ENCODE data around the gene AURKA.
"Not testable (repeated sequence)": the region's sequence is repeated elsewhere in the genome, so short reads cannot be mapped to it uniquely, and the experiment has no call there.

The AURKA gene

DNA sequence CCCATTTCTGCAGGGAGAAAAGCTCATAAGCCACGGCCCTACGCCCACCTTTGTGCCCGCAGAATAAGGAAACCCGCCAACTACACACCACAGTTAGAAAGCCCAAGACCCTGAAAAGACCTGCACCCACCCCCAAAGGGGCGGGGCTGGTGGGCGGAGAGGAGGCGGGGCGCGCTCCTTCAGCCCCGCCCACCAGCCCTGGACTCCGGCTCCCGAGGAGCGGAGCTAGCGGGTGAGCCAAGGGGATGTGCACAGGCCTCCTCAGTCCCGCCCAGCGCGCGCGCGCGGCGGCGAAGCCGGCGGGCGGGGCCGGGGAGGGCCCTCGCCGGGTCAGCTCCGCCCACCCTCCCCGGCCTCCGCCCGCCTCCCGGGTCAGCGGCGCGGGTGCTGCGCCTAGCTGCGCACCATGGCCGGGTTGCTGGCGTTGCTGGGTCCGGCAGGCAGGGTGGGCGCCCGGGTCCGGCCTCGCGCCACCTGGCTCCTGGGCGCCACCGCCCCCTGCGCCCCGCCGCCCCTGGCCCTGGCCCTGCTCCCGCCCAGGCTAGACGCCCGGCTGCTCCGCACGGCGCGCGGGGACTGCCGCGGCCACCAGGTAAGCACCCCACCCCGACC lies 33.3 kb downstream of the AURKA start, which contains the start of gene FAM210B:
TSS of gene FAM210B (plus strand) at position 375 of the 612 bp plus-strand sequence. CDS start at position 407, 32 bp downstream.
- peak; percentile 91 for DNase-seq (ENCODE audit: low spot score)

DNA sequence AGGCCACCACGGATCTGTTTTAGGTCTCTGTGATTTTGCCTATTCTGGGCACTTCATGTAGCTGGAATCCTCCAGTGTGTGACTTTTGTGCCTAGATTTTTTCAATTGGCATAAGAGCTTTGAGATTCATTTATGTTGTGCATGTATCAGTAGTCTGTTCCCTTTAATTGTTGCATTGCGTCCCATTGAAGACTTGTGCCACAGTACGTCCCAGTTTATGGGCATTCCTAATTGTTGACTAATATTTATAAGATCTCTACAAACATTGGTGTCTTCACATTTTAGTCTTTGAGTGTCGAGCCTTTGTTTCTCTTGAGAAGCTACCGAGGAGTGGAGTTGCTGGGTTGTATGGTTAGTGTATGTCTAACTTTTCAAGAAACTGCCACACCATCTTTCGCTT lies 33.9 kb downstream of the AURKA start:
- no peak for DNase-seq (ENCODE audit: low spot score)

DNA sequence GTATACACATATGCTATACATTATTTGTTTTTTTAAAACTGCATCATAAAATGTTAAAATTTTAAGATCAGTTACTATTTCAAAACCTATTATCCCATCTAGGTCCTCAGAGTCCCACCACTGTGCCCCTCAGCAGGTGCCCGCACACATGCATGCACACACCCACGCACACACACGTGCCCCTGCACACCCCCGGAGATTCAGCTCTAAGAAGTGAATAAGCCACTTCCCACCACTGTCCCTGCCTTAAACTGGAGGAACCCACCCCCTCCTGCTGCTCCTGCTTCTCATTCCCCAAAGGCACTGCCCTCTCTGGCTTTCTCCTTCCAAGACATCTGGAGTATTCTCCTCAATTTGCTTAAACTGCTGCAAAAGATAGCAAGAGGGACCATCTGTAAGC lies 38.7 kb downstream of the AURKA start:
- no peak for DNase-seq (ENCODE audit: low spot score)

DNA sequence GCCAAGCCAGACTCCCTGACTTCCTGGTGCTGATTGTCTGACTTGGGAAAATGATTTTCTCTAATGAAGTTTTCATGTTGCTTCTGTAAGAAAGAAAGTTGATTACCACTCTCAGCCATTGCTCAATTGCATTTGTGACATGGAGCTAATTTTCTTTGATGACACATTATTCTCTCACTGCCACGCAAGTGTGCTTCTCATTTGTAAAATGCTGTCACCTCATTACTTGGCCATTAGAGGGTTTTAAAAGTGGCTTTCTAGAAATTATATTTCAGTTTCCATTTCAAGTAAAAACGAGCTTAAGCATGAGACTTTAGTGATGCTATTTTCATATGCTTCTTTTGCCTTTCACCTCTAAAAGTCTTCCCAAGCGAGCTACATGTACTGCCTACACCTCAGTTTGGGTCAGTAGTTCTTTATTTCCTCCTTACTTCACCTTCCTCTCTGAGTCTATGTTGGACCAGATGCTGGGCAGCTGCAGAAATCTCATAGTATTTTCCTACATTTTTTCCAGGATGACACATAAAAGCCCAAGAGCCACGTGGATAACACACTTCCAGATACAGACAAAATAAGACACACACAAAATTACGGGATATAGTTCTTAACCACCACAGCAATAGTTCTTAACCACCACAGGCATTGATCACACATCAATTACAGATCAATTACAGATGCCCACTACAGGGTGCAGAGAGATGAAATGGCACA lies 39.5 kb downstream of the AURKA start:
- DNase-seq (ENCODE audit: low spot score), result no peak

DNA sequence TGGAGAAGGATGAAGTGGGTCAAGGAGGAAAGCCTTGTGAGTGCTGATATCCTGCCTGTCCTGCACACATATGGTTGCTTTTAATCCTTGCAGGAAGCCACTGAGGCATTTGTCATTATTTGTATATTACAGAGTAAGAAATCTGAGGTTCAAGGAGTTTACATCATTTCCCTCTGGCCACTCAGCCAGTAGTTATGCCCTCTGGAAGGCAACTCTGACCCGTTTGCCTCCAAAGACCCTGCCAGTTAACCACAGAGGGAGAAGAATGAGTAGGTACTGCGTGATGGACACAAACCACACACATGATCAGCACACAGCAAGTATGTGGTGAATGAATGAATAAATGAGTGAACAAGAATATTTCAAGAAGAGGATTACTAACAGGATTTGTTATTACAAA lies 41.2 kb downstream of the AURKA start:
- DNase-seq (ENCODE audit: low spot score), result no peak

DNA sequence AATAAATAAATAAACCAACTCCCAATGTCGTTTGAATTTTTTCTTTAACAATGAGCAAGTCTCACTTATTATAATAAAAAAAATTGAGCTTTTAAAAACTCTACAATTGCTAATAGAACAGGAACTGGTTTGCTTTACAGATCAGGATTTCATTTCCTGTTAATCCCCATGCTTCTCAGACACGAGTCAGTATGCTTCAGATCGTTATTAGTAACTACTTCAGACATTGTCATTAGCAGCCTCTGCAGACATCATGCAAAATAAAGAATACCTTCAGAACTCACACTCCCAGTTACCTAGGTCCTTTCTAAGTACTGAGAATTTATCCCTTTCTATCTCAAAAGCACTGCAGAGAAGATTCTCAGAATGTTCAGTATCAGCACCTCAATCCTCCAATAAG lies 43.3 kb downstream of the AURKA start:
- no peak for DNase-seq (ENCODE audit: low spot score)

DNA sequence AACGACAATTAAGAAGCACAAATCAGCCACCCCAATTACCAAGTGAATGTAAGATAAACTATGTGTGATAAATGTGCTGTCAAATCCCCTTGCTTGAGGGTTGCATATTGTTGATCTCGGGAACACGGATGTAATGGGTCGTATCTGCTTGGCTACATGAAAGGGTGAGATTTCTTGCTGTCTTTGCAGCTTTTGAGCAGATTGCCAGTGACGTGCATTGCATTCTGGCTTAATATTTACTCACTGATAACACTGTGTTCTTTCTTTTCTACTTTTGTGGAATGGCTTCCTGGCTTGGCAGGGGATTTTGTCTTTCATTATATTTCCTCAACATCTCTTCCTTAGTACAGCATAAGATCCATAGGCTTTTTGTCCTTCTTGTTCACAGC lies 43.7 kb downstream of the AURKA start:
- no peak for DNase-seq (ENCODE audit: low spot score)

- DNase-seq (ENCODE audit: low spot score), result no peak
Measured at GRCh38 chr20:56347628-56348304, 44.2 kb downstream of the AURKA start.

DNA sequence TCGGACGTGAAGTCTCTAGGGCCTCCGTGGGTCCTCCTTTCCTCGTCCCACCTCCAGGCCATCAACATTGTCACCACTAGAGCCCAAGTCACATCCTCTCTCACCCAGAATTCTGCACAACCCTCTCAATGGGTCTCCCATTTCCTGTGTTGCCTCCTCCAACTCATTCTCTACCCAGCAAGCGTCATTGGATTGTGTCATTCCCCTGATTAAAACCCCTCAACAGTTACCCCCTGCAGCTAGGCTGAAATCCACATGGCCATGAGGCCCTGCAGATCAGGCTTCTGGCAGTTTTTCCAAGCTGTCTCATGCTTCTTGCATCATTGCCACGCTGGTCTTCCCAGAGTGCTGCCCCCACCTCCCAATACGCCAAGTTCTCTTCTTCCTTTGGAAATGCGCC lies 46.1 kb downstream of the AURKA start:
- DNase-seq (ENCODE audit: low spot score), result no peak

- DNase-seq (ENCODE audit: low spot score), result peak; percentile 47
Measured at GRCh38 chr20:56343861-56344381, 48.1 kb downstream of the AURKA start.

DNA sequence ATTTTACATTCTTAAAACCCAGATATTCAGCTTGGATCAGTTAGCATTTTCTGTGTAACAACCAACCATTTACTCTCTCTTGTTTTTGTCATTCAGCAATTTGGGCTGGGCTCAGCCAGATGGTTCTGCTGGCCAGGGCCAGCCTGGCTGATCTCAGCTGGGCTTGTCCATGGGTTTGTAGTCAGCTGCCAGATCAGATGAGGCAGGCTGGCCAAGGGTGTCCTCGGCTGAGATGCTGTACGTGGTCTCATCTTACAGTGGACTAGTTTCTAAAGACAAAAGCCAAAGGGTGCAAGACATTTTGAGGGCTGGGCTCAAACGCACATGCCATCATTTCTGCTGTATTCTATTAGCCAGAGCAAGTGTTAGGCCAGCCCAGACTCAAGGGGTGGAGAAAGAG lies 49.2 kb downstream of the AURKA start:
- no peak for DNase-seq (ENCODE audit: low spot score)

GRCh38 chr20:56336709-56337108 lies 55.3 kb downstream of the AURKA start:
- DNase-seq (ENCODE audit: low spot score), result not testable (repeated sequence)

DNA sequence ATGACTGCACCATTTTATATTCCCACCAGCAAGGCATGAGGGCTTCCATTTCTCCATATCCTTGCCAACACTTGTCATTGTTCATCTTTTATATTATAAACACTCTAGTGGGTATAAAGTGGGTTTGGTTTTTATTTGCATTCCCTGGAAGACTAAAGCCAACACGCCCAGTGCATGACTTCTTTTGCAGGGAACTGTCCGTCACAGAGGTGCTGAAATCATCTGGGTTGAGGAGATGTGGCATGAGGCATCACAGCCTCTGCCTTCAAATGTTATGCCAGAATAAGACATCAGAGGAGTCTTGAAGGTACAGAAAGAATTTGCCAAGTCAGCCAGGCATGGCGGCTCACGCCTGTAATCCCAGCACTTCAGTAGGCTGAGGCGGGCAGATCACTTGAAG lies 63.2 kb downstream of the AURKA start:
- DNase-seq (ENCODE audit: low spot score), result no peak

- no peak for DNase-seq (ENCODE audit: low spot score)
Measured at GRCh38 chr20:56324806-56325205, 67.2 kb downstream of the AURKA start.

GRCh38 chr20:56323656-56324055 lies 68.4 kb downstream of the AURKA start:
- DNase-seq (ENCODE audit: low spot score), result no peak

DNA sequence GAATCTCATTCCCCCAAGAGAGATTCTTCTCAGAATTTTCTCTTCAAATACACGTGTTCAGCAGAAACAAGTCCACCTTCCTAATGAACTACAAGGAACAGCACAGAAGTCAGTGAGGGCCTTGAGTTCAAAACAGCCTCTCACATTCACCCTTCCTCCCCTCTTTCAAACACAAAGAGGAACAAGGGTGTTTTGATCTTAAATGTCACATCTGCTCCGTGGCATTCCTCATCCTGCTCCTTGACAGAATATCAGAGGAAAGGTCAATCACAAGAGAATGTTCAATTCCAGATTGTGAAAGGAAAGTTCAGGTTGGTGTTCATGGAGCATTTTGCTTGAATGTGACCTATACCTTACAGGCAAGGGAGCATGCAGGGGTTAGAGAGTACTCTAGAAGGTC lies 68.8 kb downstream of the AURKA start:
- DNase-seq (ENCODE audit: low spot score), result no peak

- no peak for DNase-seq (ENCODE audit: low spot score)
Measured at GRCh38 chr20:56322681-56323080, 69.3 kb downstream of the AURKA start.

Measured in hematopoietic multipotent progenitor cell treated with erythropoietin and hydrocortisone succinate and interleukin-3 and kit ligand, for 15 days (in vitro differentiated cells).